Measurements from ENCODE around the gene USP2.

- TF ChIP-seq CTCF (IDR thresholded peaks at IDR 0.05), result peak in 3 of 4 experiments; percentile 42 to 52 (median 45)
- no peak for TF ChIP-seq EP300 (IDR thresholded peaks at IDR 0.05)
These were observed 66.1 kb downstream of the USP2 start for GRCh38 chr11:119315131-119316015.
